Measurements from ENCODE around the gene CRB2. TPM values are rescaled to one million over a fixed set of nuclear protein-coding genes. Genes with fewer than 3 reads are reported as not detected.

The CRB2 gene
- total RNA-seq, 1 experiment from 2014 or later, result 0.07 TPM

DNA sequence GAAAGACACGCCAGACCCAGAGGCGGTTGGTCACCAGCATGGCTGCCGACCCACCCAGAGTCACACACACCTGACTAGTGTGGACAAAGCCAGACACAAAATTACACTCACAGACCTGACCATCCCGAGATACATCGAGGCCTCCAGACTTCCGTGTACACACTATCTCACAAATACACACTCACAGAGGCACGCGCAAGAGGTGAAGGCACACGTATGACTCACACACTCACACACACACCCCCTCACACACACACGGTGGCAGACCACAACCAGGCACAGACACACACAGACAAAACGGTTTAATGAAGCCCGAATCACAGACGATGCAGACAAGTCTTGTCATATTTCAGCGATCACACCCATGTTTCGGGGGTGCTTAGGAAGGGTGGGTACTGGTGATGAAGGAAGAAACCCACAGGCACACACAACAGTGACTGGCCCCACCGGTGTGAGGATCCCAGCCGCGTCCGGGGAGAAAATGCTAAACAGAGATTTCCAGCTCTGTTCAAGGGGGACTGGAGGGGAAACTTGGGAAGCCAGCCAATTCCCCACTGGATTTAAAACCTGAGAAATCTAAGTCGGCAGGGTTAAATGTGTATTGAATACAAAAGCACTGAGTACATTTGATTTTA, 51.3 kb downstream of the CRB2 start (continued):
- TF ChIP-seq, protein P1, sequence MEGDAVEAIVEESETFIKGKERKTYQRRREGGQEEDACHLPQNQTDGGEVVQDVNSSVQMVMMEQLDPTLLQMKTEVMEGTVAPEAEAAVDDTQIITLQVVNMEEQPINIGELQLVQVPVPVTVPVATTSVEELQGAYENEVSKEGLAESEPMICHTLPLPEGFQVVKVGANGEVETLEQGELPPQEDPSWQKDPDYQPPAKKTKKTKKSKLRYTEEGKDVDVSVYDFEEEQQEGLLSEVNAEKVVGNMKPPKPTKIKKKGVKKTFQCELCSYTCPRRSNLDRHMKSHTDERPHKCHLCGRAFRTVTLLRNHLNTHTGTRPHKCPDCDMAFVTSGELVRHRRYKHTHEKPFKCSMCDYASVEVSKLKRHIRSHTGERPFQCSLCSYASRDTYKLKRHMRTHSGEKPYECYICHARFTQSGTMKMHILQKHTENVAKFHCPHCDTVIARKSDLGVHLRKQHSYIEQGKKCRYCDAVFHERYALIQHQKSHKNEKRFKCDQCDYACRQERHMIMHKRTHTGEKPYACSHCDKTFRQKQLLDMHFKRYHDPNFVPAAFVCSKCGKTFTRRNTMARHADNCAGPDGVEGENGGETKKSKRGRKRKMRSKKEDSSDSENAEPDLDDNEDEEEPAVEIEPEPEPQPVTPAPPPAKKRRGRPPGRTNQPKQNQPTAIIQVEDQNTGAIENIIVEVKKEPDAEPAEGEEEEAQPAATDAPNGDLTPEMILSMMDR (IDR thresholded peaks at IDR 0.05 in 2 of 3, conservative IDR thresholded peaks at IDR 0.05 in 1 of 3; ENCODE audit: borderline replicate concordance in 1 of 3, insufficient read depth in 1 of 3, low read depth in 2 of 3, low read length in 2 of 3), result no peak

DNA sequence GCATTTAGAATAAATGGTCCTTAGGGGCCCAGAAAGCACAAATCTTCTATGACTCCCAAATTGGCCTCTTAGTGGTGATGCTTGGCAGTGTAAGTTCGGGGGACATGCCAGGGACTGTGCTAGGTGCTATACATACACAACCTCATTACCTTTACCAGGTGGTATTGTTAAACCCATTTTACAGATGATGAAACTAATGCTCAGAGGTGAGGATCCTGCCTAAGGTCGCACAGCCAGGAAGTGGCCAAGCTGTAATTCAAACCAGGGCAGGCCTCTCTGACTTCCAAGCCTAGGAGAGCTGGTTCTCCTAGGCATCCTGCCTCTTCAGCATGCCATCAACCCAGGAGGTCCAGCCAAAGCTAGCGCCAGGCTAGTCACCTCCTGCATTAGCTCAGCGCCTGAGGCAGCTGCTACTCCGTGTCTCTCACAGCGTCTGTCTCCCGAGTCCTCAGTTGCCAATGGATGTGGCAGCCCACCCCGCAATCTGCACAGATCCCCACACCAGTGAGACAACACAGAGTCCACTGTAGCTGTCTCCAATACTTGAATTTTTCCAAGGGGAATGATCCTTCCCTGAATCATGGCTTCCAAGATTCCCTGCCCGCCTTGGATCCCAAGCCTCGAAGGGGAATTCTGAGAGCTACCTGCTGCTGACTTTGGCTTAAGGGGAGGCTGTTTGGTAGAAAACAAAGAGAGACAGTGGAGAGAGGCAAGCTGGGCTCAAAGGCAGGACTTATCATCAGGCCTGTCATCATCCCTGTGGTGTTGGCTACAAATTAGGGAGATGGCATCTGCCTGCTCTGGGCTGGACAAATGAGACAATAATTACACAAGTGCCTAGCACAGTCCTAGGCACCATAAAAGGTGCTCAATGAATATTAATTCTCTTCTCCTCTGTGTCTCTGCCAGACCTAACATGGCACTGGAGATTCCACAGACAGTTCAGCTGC, 52.6 kb downstream of the CRB2 start:
- CTCF ChIA-PET, result no interaction called here

More for the DNA sequence above, 52.6 kb downstream of the CRB2 start:
- Histone ChIP-seq H3K36me3 (ENCODE audit: control insufficient read depth in 1 of 2, insufficient read depth in 2 of 2, low read length in 2 of 2) (no peaks in the 10 kb centered on the region), H3K9me2 (ENCODE audit: insufficient read depth) (no peaks in the 10 kb centered on the region), H3K9ac (ENCODE audit: low read length) (no peak overlapping the region), H3K27me3 (ENCODE audit: insufficient read depth, low read length) (no peaks in the 10 kb centered on the region), H4K20me1 (ENCODE audit: insufficient read depth) (no peaks in the 10 kb centered on the region), H3K79me2 (ENCODE audit: insufficient read depth, low read length) (no peaks in the 10 kb centered on the region), H3K4me1 (ENCODE audit: control insufficient read depth in 1 of 2, insufficient read depth in 2 of 2, low read length in 2 of 2) (no peaks in the 10 kb centered on the region), H2AFZ (ENCODE audit: low read depth, low read length, poor library complexity, severe bottlenecking) (no peak overlapping the region), H3K27ac (ENCODE audit: low read depth, low read length) (no peak overlapping the region), H3K9me3 (ENCODE audit: control insufficient read depth in 1 of 2, insufficient read depth in 1 of 2, low read depth in 1 of 2, low read length in 2 of 2) (no peaks in the 10 kb centered on the region), H3K4me2 (ENCODE audit: low read length) (no peak overlapping the region), H3K4me3 (replicated peaks in 1 of 2; ENCODE audit: low read depth in 1 of 2, low read length in 2 of 2) (no peak overlapping the region)
- TF ChIP-seq TCF7L2 (IDR thresholded peaks at IDR 0.05; ENCODE audit: borderline replicate concordance, extremely low read depth, insufficient read depth, insufficient read length), result no peak
- TF ChIP-seq POLR2AphosphoS5 (IDR thresholded peaks at IDR 0.05; ENCODE audit: low read depth, low read length), result no peak
- no peak for TF ChIP-seq ZNF274 (IDR thresholded peaks at IDR 0.05; ENCODE audit: low read depth, low read length)
- no peak for TF ChIP-seq EZH2 (IDR thresholded peaks at IDR 0.05)
- no TSS peak for BruUV-seq (replicated peaks)
- ATAC-seq (no peak), DNase-seq (ENCODE audit: low read depth, low spot score) (no peak)
- intact Hi-C loops (cut with micrococcal nuclease), result no loop called here
- POLR2A ChIA-PET, result no interaction called here
- RAD21 ChIA-PET (ENCODE audit: low non-redundant PET in 1 of 2, low total read pairs in 2 of 2, uncharacterized antibody in 2 of 2, unreplicated experiment in 2 of 2), result no interaction called here
